Stimulated activated CD8-positive, alpha-beta memory T cell treated with anti-CD3 and anti-CD28 coated beads, Interleukin-7, amount 100 ng/mL, for 4 hours (primary cell): ENCODE data around the gene ADAR.

ENCODE experiments used
- DNase-seq, 2 donors: peaks; one replicate each; pipeline ENCODE4 v3.0.0-alpha.2; 2020; ENCODE audit warnings: low read depth in 2 of 2

Gene ADAR

GRCh38 chr1:154558720-154559465 lies 49.1 kb downstream of the ADAR start:
- peak; percentile 100 for DNase-seq

GRCh38 chr1:154557939-154558719 lies 49.9 kb downstream of the ADAR start, which contains the start of gene UBE2Q1:
Gene UBE2Q1, minus strand, starts transcription at chr1:154558662. Its CDS starts 109 bp downstream, at chr1:154558553.
- DNase-seq = peak in 1 of 2 donors; percentile 28

DNA sequence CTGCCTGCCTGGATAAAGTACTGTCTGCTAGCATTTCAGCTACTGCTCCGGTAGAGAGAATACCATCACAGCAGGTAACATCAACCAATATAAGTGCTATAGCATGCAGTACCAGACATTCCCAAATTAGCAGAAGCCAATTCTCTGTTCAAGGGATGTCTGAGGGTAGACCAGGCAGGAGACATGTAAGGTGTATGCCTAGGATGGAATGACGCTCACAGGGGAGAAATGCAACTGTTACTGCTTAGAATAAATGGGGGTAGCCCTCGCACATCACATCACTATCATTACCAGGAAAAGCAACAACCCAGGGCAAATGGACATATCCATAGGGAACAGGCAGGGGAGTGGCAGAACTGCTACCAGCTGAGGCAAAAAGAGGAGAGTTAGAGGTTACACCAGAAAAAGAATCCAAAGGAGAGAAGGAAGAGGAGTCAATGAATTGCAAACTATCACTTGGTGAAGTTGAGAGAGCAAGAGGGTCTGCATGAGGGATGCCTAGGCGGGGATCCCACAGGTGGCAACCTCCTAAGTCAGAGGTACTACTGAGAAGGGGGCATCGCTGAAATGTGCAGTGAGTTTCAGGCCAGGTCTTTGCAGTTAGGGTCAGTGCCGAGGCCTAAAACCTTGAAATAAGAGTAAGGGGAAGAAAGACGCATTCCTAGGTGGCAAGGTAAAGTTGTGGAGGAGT lies 50.6 kb downstream of the ADAR start:
- no peak for DNase-seq

DNA sequence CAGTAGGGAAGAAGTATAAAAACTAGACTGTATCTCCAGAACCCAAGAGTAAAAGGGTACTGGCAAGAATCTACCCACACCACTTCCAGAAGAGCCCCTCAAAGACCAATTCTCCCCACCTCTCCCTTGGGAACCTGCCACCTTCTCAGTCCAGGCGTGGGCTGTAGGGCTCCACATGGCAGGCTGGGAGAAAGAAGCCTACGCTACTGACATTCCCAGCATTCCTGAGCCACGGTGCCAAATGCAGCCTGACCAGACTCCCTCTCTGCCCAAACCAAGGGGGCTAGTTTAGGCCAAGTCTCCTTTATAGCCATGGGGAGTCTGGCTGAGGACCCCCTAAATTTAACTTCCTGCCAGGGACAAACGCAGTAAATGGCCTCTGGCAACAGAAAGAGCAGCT lies 51.6 kb downstream of the ADAR start:
- no peak for DNase-seq

DNA sequence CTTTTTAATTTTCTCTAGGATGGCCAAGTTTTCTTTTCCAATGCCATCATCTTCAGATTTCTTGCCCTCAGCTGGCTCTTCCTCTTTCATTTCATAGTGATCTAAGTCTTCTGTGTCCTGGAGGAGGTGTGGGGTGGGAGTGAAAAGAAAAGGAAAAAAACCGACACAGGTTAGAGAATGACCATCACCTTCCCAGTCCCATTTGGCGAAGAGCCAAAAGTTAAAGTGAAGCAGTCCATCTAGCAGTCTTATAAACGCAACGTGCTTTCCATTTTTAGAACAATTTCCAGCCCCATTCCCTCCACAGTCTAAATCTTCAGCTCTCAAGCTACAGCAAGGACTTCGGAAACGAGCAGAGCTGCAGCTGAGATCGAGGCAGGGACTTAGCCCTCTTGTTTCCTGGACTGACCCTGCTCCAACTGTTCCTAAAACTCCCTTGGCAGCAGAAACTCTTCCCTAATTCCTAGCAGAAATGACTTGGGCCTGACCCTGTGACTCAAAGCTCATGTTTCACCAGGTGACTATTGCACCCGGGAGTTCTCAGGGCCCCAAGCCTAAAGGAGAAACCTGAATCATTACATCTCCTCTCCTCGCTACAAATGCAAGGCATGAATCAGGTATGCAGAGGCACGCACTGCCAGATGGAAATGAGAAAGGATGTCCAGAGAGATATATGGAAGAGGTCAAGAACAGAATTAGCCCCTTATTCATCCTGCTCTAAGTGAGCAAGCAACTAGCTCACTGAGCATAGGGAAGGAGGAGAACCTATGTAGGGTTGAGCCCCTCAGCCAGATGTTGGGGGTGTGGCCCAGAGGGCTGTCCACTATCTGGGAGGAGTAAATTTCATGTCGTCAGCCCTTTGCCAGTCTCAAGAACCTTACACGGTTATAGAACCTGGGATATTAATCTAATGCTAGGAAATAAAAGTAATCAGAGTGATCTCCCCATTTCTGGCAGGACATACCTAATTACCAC lies 54.6 kb downstream of the ADAR start:
- DNase-seq = no peak

GRCh38 chr1:154552036-154552435 lies 56.0 kb downstream of the ADAR start:
- DNase-seq = no peak

DNA sequence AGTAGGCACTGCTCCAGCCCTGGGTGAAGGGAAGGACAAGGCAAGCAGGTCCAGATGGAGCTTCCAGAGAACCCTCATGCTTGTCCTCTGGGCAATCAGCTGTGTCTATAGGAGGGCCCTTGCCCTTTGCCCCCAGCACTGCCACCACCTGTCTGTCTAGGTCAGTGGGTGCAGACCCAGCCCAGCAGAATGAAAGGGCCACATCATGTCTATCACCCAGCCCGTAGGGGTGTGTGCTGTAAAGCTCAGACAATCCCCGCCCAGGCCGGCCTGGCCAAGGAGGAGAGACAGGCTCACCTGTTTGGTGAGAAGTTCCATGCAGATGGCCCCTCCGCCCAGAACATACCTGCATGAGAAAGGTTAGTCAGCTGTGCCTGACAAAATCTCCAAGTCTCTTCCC lies 56.5 kb downstream of the ADAR start:
- no peak for DNase-seq

- no peak for DNase-seq
Observed at GRCh38 chr1:154550657-154551056, 57.3 kb downstream of the ADAR start.

DNA sequence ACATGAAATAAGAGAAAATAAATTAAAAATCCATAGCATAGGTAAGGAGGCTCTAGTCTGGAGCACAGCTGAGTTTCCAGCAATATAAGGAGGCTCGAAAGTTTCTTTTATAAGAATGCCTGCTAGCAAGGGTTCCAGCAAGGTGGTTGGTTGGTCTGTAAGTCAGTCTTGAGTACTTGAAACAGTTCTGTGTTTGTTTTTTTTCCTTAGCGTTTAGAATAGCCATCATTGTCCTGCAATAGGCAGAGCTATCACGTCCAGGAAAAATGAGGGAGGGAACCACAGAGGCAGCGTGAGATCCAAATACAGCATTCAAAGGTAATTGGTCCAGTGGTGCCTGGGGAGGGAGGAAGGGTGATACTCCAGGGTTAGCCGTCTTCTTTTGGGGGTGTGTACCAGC lies 57.9 kb downstream of the ADAR start:
- no peak for DNase-seq

DNA sequence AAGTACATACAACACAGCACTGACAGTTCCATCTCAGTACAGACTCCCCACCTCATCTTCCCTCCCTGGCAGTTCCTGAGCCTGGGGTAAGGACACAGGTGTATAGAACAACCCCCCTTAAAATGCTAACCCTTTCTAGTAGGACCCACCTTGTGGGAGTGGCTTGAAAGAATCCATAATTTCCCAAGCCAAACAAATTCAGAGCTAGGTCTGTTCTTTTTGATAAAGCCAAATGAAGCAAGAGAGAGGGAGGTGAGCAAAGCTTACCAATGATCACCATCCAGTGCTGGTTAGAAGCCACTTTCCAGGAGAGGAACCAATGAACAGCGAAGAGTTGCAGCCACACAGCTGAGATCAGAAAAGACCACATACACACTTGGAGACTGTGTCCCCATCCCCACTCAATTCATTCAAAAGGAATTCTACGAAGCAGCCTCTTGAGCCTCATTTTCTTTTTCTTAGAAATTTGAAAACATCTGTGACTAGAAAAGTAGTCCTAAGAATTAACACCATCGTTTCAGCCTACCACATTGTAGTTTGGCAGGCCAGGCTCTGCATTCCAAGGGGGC lies 58.7 kb downstream of the ADAR start:
- no peak for DNase-seq

DNA sequence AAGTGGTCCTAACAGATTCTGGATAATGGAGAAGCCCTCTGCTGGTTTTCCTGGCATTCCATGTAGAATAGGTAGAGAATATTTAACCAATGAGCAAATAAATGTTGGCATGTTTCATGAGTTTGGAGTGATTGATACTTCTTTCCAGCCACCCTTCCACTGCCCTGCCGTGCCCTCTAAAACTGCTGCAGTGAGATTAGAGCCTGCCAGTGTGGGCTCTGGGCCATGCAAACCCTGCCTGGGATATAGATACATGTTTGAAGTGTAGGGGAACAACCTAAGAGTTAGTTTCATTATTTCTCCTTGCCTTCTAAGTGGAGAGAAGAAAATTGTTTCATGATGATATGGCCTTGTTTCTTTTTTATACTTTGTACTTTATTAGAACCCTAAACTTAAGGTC lies 60.0 kb downstream of the ADAR start:
- no peak for DNase-seq

DNA sequence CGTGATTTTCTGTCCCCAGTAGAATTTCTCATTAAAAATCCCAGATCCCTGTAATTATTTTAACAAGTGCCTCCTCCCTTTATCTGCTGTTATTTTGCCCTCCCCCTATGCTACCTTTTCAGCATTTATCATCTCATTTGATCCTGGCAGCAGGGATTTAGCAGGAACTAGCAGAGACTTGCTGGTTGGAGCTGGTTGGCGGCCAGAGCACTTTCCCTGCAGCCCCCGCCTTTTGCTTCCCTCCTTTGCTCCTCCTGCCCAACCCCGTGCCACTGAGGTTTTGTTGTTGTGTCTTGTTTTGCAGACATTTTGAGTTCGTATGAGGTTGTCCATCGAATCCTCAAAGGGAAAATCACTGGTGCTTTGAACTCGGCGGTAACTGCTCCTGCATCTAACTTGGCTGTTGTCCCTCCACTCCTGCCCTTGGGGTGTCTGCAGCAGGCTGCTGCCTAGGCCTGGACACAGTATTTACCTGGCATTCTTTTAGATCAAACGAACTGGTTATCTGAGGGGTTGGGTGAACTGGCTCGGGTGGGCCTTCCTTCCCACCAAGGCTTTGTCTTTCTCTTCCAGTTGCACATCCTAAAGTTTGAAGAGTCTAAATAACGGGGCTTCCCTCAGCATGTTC lies 60.8 kb downstream of the ADAR start:
- no peak for DNase-seq

DNA sequence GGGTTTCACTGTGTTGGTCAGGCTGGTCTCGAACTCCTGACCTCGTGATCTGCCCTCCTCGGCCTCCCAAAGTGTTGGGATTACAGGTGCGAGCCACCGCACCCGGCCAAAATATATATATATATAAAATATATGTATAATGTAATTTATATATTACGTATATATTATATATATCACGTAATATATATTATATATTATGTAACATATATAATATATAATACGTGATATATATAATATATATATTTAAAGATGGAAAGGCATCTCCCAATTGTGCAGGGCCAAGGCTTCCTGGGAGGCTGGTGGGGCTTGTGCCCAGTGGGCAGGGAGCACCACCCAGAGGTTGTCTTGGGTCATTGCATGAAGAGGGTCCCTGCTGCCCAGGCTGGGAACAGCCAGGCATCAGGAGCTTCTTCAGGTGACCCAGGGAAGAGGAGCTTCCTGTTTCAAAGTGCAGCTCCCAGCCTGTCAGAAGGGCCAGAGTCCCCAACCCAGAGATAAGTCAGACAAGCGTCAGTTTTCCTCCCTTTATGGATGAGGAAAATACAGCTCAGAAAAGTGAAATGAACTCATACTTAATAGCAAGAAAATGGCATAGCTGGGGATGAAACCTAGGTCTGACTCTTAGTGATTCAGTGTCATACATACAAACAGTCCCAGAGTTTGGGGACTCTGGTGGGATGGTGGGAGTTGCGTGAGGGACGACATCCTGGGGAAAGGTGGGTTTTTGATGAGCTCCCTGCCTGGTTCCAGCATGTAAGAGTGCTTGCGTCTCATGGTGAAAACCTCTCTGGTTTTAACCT lies 61.5 kb downstream of the ADAR start:
- peak in 1 of 2 donors; percentile 13 for DNase-seq

GRCh38 chr1:154541231-154541630 lies 66.8 kb downstream of the ADAR start:
- no peak for DNase-seq

DNA sequence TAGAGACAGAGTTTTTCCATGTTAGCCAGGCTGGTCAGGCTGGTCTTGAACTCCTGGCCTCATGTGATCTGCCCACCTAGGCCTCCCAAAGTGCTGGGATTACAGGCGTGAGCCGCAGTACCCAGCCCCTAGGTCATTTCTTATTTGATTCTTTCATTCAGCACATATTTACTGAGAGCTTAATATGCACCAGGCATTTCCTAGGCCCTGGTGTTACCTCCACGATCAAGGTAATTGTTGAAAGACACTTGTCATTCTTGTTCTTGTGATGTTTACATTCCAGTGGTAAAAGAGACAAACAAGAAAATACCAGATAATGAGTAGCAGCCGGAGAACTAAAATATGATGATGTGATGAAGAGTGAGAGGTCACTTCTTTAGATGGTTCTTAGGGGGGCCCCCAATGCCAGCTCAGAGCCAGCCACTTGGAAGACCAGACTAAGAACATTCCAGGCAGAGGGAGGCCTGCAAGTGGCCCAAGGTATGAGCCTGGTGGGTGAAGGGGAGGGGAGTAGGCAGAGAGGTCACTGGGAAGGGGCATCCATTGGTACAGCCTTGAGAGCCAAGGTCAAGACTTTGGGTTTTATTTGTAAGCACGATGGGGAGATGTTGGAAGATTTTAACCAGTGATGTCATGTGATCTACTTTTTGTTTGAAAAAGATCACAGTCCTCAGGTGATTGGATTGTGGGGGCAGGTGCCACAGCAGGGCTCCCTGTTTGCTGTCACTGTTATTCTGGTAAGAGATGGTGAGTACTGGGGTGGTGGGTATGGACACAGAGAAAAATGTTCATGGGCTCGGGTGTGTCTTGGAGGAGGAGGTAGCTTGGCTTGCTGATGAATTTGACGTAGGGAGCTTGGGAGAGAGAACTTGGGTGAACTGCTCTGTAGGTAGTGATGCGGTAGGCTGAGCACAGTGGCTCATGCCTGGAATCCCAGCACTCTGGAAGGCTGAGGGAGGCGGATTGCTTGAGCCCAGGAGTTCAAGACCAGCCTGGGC lies 68.2 kb downstream of the ADAR start:
- no peak for DNase-seq

DNA sequence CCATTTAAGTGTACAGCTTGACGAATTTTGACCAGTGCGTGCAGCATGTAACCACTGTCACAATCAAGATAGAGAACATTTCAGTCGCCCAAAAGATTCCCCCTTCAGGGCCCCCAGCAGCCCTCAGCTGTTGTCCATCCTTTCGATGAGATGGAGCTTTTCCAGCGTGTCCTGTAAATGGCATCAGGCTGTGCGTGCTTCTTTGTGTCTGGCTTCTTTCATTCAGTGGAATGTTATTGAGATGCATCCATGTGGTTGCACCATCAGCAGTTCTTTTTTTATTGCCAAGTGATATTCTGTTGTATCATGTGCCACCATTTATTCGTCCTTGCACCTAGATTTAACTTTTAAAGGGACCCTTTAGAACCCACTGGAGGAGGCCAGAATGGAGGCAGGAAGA lies 71.4 kb downstream of the ADAR start:
- no peak for DNase-seq

DNA sequence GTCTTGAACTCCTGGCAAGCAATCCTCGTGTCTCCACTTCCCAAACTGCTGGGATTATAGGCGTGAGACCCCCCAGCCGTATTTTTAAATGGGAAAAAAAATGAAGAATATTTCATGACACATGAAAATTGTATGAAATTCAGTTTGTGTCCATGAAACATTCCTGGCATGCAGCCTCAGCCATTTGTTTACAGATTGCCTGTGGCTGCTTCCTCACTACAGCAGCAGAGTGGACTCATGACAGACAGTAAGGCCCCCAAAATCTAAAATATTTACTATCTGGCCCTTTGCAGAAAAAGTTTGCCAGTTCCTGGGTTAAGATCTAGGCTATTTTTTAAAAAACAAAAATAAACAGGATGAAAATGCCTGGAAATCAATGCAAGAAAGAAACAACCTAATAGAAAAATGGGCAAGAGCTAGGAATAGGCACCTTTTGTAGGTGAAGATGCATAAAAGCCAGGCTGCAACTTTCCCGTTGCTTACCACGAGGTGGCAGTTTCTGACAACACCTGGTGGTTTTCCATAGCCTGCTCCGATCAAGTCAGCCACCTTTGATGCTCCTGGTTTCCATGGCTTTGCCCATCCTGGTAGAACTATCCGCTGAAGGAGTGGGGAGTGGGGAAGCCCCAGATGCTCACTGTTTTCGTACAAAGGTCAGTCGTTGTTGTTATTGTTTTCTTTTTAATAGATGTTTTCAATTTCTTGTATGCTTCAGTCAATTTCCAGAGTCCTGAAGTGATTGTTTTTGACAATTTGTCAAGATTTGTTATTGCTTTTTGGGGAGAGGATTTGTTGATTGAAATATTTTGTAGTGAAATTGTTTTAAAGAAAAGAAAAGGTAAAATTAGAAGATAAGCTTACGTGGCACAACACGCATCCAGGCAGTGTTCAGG lies 73.8 kb downstream of the ADAR start:
- no peak for DNase-seq
